GM18861 (cell line): ENCODE data around the gene ACOT8.
"Not testable (repeated sequence)": the region's sequence is repeated elsewhere in the genome, so short reads cannot be mapped to it uniquely, and the experiment has no call there.

ENCODE experiments used
- ATAC-seq: cut with Tn5 transposase; IDR thresholded peaks from one replicate; pipeline ENCODE4 v1.9.1; 2021; ENCODE audit not compliant: unreplicated experiment

The ACOT8 gene

DNA sequence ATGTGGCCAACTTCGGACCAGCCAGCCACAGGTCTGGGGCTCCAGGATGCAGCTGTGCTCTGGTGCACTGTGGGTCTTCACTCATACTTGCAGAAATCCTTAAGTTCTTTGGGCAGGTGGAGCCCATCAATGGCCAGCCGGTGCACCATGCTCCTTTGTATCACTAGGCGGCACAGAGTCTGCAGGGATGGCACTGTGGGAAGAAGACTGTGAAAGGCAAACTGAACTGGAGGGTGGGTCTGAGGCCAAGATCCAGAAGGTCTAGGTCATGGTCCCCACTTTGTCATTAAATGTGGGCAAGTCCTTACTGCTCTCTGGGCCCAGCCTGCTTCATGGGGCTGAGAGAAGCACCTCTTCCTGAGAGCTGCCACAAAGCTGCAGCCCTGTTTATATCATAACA is 31.5 kb upstream of the ACOT8 start:
- no peak for ATAC-seq

DNA sequence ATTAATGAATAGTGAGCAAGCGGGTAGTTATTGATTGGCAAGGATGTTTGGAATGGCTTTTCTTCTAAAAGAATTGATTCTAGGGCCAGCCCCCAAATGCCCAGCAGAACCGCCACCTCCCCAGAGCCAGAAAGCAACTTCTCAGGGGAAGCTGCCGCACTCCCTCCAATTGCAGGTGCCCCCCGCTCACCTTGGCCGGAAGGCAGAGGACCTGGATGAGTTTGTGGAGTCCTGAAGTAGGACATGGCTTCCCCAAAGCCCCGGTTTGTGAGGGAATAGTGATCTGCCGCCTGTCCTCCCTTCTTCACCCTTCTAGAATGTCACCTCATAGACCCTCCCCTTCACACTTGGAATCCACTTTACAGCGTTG is 30.1 kb upstream of the ACOT8 start, which contains the start of gene SPATA25:
Gene SPATA25, minus strand, starts transcription at position 277 of the 370 bp plus-strand sequence. Its CDS starts 32 bp downstream, at position 245.
- ATAC-seq = no peak

DNA sequence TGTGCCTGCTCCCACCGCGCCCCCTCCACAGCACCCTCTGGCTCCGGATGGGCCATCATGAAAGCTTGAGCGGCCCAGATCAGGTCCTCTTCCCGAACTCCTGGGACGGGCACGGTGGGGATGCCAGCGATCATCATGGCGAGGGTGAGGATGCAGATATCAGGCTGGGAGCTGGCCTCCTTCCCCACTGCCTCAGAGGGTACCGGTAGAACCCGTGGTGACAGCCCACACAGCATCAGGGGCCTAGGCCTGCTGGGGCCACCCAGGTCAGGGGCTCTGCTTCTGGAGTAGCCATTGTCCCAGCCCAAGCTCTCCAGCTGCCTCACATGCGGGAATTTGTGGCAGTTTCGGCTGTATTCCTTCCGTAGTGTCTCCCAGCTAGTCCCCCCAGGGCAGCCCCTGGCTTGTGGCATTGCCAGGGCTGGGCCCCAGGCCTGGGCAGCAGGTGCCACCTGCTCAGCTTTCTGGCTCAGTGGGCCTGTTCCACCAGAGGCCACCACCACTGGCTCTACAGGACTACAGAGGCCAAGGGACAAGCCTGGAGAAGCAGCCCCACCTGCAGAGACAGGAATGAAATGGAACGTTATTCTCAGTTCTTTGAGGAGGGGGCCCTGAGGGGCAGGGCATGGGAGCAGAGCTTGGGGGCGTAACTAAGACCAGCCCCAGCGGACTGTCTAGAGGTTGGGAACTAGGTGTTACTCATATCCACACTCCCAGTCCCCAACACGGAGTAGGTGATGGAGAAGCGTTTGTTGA is 29.6 kb upstream of the ACOT8 start:
- ATAC-seq = no peak

DNA sequence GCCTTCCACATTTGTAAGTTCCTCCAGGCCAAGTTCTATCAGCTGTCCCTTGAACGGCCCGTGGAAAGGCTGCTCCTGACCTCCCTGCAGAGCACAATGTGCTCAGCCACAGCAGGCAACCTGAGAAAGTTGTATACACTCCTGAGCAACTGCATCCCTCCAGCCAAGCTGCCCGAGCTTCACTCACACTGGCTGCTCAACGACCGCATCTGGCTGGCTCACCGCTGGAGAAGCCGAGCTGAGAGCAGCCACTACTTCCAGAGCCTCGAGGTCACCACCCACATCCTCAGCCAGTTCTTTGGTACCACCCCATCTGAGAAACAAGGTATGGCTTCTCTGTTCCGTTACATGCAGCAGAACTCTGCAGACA is 25.9 kb upstream of the ACOT8 start:
- ATAC-seq = no peak

DNA sequence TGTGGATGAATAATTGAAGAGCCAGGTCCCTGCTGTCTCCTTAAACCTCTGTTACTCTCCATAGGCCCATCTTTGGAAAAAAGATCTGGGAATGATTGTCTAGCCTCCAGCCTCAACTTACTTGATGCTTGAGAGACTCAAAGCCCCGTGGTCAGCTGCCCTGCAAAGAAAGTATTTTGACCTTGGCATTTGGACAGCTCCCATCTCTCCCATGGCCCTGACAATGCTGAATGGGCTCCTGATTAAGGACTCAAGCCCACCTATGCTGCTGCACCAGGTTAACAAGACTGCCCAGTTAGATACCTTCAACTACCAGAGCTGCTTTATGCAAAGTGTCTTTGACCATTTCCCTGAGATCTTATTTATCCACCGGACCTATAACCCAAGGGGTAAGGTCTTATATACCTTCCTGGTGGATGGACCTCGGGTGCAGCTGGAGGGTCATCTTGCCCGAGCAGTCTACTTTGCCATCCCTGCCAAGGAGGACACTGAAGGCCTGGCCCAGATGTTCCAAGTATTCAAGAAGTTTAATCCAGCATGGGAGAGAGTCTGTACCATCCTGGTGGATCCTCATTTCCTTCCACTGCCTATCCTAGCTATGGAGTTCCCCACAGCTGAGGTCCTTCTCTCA is 25.4 kb upstream of the ACOT8 start:
- ATAC-seq = no peak

DNA sequence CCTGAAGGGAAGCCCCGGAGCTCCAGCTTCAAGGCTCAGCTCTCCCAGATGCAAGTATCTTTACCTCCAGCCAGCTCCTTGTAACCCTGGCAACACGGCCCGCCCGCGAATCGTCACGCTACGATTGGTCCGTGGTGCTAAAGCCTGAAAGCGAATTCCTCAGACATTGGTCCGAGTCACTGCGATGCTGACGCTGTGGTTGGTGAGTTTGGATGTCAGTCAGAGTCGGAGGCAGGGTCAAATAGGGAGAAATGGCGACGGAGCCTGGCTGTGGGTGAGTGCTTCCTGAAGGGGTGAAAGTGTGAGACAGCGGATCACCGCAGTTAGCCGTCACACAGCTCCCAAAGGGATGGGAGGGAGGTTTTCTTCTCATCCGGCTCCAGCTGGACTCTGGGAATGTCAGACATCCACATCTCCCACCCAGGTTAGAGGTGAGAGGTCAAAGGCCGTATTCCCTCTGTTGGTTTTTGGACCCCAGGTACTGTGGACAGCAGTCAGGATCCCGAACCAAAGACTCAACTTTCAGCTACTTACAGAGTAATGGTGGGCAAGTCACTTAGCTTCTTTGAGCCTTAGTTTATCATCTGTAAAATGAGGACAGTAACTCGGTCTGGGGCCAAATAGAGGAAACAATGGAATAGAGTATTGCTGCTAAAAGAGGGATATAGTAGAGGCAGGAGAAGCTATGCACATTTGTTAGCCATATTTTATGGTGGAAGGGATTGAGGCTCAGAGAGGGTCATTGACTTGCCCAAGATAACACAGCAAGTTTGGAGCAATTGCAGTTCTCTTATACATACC is 24.0 kb upstream of the ACOT8 start, which contains the start of gene ZSWIM1:
Gene ZSWIM1, plus strand, starts transcription at position 240 of the 801 bp plus-strand sequence. CDS start 1,366 bp downstream, outside the sequence.
- ATAC-seq = peak; percentile 95

DNA sequence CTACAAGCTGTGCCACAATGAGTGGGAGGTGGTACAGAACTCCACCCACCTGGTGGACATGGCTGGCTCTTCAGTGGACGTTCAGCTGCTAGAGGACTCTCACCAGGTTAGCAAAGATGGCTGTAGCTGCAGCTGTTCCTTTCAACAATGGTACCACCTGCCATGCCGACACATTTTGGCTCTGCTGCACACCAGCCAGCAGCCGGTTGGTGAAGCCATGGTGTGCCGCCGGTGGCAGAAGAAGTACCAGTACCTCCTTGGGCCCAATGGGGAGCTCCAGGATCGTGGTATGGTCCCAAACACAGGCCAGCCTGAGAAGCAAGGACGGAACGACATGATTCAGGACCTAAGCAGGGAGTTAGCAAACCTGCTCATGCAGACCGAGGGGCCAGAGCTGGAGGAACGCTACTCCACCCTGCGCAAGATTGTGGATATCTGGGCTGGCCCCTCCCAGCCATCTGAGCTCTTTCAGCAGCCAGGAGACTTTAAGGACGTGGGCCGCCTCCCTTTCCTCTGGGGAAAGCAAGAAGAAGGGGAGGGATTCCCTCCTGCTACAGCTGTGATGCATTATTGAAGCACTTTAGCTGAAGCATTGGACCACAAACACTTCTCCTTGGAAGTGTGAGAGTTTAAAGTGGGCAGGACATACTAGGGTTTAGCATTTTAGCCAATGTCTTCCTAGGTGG is 21.0 kb upstream of the ACOT8 start:
- no peak for ATAC-seq

DNA sequence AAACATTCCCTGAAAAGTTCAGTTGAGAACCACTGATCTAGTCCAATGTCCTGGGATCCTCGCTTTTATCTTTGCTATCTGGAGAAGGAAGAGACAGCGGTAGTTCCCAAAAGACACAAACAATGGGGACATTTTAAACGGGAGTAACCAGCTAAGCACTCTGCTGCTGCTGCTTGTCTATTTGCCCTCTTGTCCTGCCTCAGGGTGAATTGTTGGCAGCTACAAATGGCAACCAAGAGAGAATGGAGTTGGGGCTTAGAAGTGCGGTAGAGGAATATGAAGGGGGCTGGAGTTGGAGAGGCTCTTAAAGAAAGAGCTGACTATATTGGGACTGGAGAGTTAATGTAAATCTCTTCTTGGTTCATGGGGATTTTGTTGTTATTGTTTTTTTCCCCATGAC is 17.4 kb upstream of the ACOT8 start:
- ATAC-seq = no peak

DNA sequence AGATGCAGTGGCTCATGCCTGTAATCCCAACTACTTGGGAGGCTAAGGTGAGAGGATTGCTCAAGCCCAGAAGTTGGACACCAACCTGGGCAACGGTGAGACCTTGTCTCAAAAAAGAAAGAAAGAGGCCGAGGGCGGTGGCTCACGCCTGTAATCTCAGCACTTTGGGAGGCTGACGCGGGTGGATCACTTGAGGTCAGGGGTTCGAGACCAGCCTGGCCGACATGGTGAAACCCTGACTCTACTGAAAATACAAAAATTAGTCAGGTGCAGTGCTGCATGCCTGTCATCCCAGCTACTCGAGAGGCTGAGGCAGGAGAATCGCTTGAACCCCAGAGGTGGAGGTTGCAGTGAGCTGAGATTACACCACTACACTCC is 16.9 kb upstream of the ACOT8 start:
- ATAC-seq = not testable (repeated sequence)

DNA sequence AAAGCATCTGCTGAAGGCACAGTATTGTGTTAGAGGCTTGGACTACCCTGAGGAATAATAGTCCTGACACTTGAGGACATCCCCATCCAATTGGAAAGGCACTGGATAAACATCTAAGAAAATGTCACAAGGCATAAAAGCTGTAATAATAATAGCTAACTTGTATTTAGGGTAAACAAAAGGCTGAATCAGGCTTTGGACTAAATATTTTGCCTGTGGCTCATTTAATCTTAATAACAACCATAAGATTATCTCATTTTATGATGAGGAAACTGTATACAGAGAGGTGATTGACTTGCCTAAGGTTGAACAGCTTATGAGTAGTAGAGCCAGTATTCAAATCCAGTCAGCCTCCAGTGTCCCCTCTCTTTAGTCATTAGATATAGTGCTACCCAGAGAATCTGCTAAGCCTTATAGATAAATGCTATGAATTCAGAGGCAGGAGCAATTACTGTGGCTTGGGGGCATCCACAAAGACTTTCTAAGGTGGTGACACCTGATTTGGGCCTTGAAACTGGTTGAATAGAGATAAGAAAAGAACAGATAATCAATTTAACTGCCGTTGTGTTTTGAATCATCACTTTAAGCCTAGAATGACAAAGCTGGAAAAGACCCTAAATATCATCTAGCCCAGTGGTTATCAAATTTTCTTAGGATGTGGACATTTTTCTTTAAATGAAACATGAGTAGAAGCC is 16.4 kb upstream of the ACOT8 start:
- ATAC-seq = no peak

DNA sequence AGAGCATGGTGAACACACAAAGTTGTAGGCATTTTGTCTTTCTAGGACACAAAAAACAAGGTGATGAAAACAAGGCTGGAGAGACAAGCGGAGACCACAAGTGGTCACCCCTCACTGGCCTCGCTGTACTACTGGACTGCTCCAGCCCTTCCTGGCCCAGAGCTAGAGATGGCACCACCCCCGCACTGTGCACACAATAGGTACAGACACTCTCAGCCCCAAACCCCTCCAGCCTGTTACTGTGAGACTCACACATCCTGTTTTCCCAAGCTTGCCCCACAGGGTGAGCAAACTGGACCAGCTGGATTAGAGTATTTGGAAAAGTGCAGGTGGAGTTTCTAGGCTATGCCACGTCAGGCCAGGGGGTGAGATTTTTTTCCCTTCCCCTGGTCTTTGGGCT is 15.4 kb upstream of the ACOT8 start:
- ATAC-seq = no peak

DNA sequence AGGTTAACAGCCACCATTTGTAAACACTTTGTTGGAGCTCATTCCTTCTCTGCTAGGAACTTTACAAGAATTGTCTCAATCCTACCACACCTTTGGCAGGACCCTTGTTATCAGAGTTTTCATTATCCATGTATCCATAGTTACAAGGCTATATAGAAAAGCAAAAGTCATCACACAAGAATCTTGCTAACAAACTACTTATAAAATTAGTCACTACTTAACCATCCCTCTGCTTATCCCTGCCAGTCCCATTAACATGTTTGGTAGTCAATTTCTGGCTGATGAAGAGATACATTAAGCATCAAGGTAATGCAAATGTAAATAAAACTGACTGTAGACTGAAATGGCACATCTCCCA is 10.6 kb upstream of the ACOT8 start:
- no peak for ATAC-seq

DNA sequence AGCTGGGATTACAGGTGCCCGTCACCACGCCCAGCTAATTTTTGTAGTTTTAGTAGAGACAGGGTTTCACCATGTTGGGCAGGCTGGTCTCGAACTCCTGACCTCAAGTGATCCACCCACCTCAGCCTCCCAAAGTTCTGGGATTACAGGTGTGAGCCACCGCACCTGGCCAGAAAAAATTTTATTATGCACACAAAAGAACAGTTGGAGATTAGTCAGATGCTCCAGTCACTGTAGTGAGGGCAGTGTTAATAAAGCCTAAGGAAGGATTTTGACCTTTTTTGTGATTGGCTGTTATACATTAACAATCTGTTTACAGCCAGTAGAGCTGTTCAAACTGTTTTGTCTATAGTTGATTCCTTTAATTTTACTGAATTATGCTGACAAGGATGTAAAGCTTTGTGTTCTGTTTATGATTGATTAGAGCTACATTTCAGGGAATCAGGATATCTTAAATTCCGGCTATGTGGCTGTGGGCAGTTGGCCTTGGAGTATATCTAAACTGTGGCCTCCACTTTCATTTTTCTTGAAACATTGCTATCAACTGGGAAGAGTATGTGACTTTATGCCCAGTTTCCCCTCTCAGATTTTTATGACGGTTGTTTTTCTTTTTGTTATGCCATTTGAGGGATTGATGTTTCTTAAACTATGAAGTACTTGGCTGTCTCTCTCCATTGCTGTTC is 10.1 kb upstream of the ACOT8 start:
- ATAC-seq = no peak

DNA sequence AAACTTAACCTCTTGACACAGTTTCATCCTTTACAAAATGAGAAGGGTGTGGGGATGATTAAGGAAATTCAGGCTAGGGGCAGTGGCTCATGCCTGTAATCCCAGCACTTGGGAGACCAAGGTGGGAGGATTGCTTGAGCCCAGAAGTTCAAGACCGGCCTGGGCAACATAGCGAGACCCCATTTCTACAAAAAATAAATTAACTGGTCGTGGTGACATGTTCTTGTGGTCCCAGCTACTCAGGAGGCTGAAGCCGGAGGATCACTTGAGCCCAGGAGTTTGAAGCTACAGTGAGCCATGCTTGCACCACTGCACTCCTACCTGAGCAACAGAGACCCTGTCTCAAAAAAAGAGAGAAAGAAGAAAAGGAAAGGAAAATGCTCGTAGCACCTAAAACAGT is 9.3 kb upstream of the ACOT8 start:
- ATAC-seq = no peak

DNA sequence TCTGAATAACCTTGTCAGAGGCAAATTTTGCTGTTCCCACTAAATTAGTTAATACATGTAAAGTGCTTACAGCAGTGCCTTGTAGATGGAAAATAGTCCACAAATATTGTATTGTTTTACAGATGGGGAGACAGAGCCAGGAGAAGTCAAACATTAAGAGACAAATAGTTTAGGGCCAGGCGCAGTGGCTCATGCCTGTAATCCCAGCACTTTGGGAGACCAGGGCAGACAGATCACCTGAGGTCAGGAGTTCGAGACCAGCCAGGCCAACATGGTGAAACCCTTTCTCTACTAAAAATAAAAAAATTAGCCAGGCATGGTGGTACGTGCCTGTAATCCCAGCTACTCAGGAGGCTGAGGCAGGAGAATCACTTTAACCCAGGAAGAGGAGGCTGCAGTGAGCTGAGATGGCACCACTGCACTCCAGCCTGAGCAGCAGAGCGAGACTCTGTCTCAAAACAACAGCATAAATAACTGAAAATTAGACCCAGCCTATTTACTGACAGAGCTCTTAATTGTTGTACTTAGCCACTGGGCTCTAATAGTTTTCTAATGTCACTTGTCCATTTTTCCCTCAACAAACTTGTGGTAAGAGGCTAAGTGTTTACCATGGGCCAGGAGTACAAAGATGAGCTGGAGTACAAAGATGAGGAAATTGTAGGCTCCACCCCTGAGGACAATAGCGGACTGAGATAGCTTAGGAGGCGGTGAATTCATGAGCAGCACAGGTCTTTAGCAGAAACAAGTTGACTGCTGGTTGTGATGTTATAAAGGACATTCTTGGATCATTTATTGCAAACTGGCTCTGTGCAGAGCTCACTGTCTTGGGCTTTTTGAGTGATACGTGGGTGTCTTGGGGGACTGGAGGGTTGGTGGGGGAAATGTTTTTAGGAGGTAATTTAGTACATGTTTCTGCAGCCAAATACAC is 6.6 kb upstream of the ACOT8 start:
- ATAC-seq = no peak

DNA sequence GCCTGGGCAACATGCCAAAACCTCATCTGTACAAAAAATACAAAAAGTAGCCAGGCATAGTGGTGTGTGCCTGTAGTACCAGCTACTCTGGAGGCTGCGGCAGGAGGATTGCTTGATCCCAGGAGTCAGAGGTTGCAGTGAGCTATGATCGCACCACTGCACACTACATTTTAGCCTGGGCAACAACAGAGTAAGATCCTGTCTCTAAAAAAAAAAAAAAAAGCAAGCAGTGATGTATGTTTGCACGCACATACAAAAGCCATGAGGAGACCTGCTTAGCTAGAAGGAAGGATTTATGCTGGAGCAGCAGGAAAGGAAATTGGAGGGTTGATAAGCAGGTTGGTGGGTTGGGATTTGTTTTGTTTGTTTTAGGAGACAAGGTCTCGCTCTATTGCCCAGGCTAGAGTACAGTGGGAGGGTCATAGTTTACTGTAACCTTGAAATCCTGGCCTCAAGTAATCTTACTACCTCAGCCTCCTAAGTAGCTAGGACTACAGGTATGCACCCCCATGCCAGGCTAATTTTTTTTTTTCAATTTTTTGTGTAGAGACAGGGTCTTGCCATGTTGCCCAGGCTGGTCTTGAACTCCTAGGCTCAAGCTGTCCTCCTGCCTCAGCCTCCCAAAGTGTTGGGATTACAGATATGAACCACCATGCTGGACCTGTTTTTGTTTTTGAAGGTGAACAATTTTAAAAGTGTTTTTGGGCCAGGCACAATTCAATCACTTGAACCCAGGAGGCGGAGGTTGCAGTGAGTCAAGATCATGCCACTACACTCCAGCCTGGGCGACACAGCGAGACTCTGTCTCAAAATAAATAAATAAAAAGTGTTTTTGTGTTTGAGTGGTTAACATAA is 4.3 kb upstream of the ACOT8 start:
- no peak for ATAC-seq

DNA sequence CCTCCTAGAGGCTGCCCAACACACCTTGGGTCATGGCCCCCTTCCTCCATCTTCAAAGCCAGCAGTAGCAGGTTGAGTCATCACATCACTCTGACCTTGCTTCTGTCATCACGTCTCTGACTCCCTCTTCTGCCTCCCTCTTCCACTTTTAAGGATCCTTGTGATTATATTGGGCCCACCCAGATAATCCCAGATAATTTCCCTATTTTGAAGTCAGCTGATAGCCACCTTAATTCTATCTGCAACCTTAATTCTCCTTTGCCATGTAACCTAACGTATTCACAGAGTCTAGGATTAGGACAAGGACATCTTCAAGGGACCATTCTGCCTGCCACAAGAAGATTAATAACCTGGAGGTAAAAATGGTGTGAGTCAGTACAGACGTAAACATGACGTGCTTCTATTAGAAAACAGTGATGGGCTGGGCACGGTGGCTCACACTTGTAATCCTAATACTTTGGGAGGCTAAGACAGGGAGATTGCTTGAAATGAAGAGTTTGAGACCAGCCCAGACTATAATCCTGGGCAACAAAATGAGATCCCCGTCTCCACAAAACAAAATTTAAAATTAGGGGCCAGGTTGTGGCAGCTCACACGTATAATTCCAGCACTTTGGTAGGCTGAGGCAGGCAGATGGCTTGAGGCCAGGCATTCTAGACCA is 3.5 kb upstream of the ACOT8 start:
- ATAC-seq = no peak

DNA sequence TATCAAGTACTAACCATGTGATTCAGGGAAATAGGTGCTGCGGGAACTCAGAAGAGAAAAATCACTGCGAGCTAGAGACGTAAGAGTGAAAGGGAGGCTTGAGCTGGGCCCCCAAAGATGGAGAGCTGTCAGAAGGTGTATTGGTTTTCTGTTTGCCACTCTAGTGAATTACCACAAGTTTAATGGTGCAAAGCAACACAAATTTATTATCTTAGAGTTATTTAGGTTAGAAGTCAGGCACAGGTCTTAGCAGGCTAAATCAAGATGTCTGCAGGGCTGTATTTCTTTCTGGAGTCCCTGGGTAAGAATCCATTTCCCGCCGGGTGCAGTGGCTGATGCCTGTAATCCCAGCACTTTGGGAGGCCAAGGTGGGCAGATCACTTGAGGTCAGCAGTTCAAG is 2.7 kb upstream of the ACOT8 start:
- ATAC-seq = no peak
